ENCODE results near the gene HCFC1R1.

HCFC1R1 gene

GRCh38 chr16:3017344-3017743 lies 6.4 kb downstream of the HCFC1R1 start:
- no peak for DNase-seq

- no peak for DNase-seq
Observed at GRCh38 chr16:3015865-3016521, 7.7 kb downstream of the HCFC1R1 start.

GRCh38 chr16:3014971-3015370 lies 8.8 kb downstream of the HCFC1R1 start:
- DNase-seq, result no peak

- DNase-seq, result no peak
Observed at GRCh38 chr16:3013998-3014690, 9.6 kb downstream of the HCFC1R1 start.

GRCh38 chr16:3013491-3013951 lies 10.2 kb downstream of the HCFC1R1 start:
- DNase-seq, result no peak

- DNase-seq, result peak; percentile 96
Observed at GRCh38 chr16:3012828-3013420, 10.8 kb downstream of the HCFC1R1 start, which contains the start of gene CLDN9. Gene CLDN9 (plus strand): TSS chr16:3012923. CDS start chr16:3013363, 440 bp downstream.

- DNase-seq, result peak; percentile 86
Observed at GRCh38 chr16:3012246-3012645, 11.5 kb downstream of the HCFC1R1 start.

GRCh38 chr16:3010510-3010909 lies 13.2 kb downstream of the HCFC1R1 start:
- DNase-seq, result no peak

GRCh38 chr16:3009568-3010390 lies 14.0 kb downstream of the HCFC1R1 start:
- no peak for DNase-seq

GRCh38 chr16:3008690-3009037 lies 15.1 kb downstream of the HCFC1R1 start:
- DNase-seq, result no peak

GRCh38 chr16:3007957-3008689 lies 15.6 kb downstream of the HCFC1R1 start:
- DNase-seq, result no peak

GRCh38 chr16:3007059-3007956 lies 16.4 kb downstream of the HCFC1R1 start:
- DNase-seq, result no peak

- DNase-seq, result no peak
Observed at GRCh38 chr16:3004781-3005284, 18.9 kb downstream of the HCFC1R1 start.

- peak; percentile 29 for DNase-seq
Observed at GRCh38 chr16:3004319-3004718, 19.4 kb downstream of the HCFC1R1 start.

GRCh38 chr16:3003582-3004270 lies 20.0 kb downstream of the HCFC1R1 start:
- peak; percentile 99 for DNase-seq

- DNase-seq, result no peak
Observed at GRCh38 chr16:3001316-3001715, 22.4 kb downstream of the HCFC1R1 start.

- no peak for DNase-seq
Observed at GRCh38 chr16:3000540-3000939, 23.2 kb downstream of the HCFC1R1 start.

- DNase-seq, result no peak
Observed at GRCh38 chr16:2999929-3000328, 23.8 kb downstream of the HCFC1R1 start.

GRCh38 chr16:2996298-2996697 lies 27.4 kb downstream of the HCFC1R1 start:
- no peak for DNase-seq

GRCh38 chr16:2992383-2993081 lies 31.2 kb downstream of the HCFC1R1 start:
- DNase-seq, result no peak
